Retina (tissue), 1 donor: ENCODE results near the gene TMEM179.
"Not testable (repeated sequence)": the region's sequence is repeated elsewhere in the genome, so short reads cannot be mapped to it uniquely, and the experiment has no call there.

Experiments
- DNase-seq: peaks from one replicate; pipeline ENCODE4 v3.0.0-alpha.2; 2016

Gene TMEM179

GRCh38 chr14:104604458-104605449 is at the start of gene TMEM179:
Gene TMEM179 (minus strand): TSS chr14:104604772. CDS start chr14:104604741, 31 bp downstream.
- peak; percentile 86 for DNase-seq

GRCh38 chr14:104654119-104654518 is 49.5 kb upstream of the TMEM179 start:
- no peak for DNase-seq

- not testable (repeated sequence) for DNase-seq
Measured at GRCh38 chr14:104653130-104653920, 48.8 kb upstream of the TMEM179 start.

- no peak for DNase-seq
Measured at GRCh38 chr14:104652386-104652785, 47.8 kb upstream of the TMEM179 start.

- no peak for DNase-seq
Measured at GRCh38 chr14:104651876-104652260, 47.3 kb upstream of the TMEM179 start.

- DNase-seq: no peak
Measured at GRCh38 chr14:104650981-104651875, 46.7 kb upstream of the TMEM179 start.

GRCh38 chr14:104650057-104650980 is 45.7 kb upstream of the TMEM179 start:
- peak; percentile 92 for DNase-seq

- DNase-seq: no peak
Measured at GRCh38 chr14:104647467-104648043, 43.0 kb upstream of the TMEM179 start.

GRCh38 chr14:104644656-104645378 is 40.2 kb upstream of the TMEM179 start:
- DNase-seq: no peak

- DNase-seq: peak; percentile 62
Measured at GRCh38 chr14:104644091-104644635, 39.6 kb upstream of the TMEM179 start.

GRCh38 chr14:104643306-104643705 is 38.7 kb upstream of the TMEM179 start:
- no peak for DNase-seq

GRCh38 chr14:104642540-104642868 is 37.9 kb upstream of the TMEM179 start:
- no peak for DNase-seq

GRCh38 chr14:104641753-104642539 is 37.4 kb upstream of the TMEM179 start:
- DNase-seq: no peak

- no peak for DNase-seq
Measured at GRCh38 chr14:104640681-104641080, 36.1 kb upstream of the TMEM179 start.

- peak; percentile 91 for DNase-seq
Measured at GRCh38 chr14:104639885-104640548, 35.4 kb upstream of the TMEM179 start.

- no peak for DNase-seq
Measured at GRCh38 chr14:104639471-104639870, 34.9 kb upstream of the TMEM179 start.

- DNase-seq: no peak
Measured at GRCh38 chr14:104638927-104639450, 34.4 kb upstream of the TMEM179 start.

- DNase-seq: peak; percentile 40
Measured at GRCh38 chr14:104638190-104638589, 33.6 kb upstream of the TMEM179 start.
